Vagina (tissue), 2 donors: ENCODE measurements around the gene ARGLU1. TPM values are rescaled to one million over a fixed set of nuclear protein-coding genes. Genes with fewer than 3 reads are reported as not detected.

Source experiments
- DNase-seq, 2 donors: peaks; one replicate each; pipeline ENCODE4 v3.0.0-alpha.2; 2017; ENCODE audit errors: extremely low spot score in 2 of 2
- H3K27ac ChIP-seq: fragments of 200-600 bp; sonication (generic); one replicate; pipeline ENCODE4 v1.5.1; 2019
- H3K27me3 ChIP-seq: fragments of 200-600 bp; sonication (generic); one replicate; pipeline ENCODE4 v1.5.1; 2019
- H3K36me3 ChIP-seq, 2 donors: fragments of 200-600 bp; sonication (generic); one replicate each; pipeline ENCODE4 v1.5.1; 2017 to 2019
- H3K4me1 ChIP-seq: fragments of 200-600 bp; sonication (generic); one replicate; pipeline ENCODE4 v1.5.1; 2019
- H3K4me3 ChIP-seq, 2 donors: fragments of 200-600 bp; sonication (generic); 1 replicate in 1 of 2; 2 replicates in 1 of 2; pipeline ENCODE4 v1.5.1; 2016 to 2019
- H3K9me3 ChIP-seq: fragments of 200-600 bp; sonication (generic); one replicate; pipeline ENCODE4 v1.5.1; 2019
- CTCF ChIP-seq, 3 experiments: fragments of 450-650 bp in 2 of 3; fragments of 200-600 bp in 1 of 3; sonication (generic) in 1 of 3; IDR thresholded peaks; one replicate each; pipeline ENCODE4 v1.5.1; 2017 to 2019; ENCODE audit warnings: antibody characterized with exemption in 3 of 3, mild to moderate bottlenecking in 2 of 3, moderate library complexity in 2 of 3
- POLR2A ChIP-seq, 2 donors: fragments of 450-650 bp; IDR thresholded peaks; one replicate each; pipeline ENCODE4 v1.6.1; 2017; ENCODE audit warnings: antibody characterized with exemption in 2 of 2, mild to moderate bottlenecking in 2 of 2, moderate library complexity in 2 of 2
- POLR2AphosphoS5 ChIP-seq, 2 donors: sonication (generic); formaldehyde crosslinking; IDR thresholded peaks; one replicate each; pipeline ENCODE4 v1.9.0; 2017; ENCODE audit warnings: antibody characterized with exemption in 2 of 2, mild to moderate bottlenecking in 2 of 2, low read depth in 1 of 2; ENCODE audit not compliant: insufficient read depth in 1 of 2
- intact Hi-C: fragments of 100-400 bp; cut with DNase I; formaldehyde crosslinking; loops from one replicate; pipeline ENCODE4 v1.15.1; 2023
- total RNA-seq: library from RNA; depleted of rRNA; stranded (reverse); fragments of >200 nt; gene quantifications from one replicate; pipeline ENCODE4 v1.2.3, GENCODE V29; 2016

Gene ARGLU1
- total RNA-seq, 1 donor from 2014 or later: 88.9 TPM

DNA sequence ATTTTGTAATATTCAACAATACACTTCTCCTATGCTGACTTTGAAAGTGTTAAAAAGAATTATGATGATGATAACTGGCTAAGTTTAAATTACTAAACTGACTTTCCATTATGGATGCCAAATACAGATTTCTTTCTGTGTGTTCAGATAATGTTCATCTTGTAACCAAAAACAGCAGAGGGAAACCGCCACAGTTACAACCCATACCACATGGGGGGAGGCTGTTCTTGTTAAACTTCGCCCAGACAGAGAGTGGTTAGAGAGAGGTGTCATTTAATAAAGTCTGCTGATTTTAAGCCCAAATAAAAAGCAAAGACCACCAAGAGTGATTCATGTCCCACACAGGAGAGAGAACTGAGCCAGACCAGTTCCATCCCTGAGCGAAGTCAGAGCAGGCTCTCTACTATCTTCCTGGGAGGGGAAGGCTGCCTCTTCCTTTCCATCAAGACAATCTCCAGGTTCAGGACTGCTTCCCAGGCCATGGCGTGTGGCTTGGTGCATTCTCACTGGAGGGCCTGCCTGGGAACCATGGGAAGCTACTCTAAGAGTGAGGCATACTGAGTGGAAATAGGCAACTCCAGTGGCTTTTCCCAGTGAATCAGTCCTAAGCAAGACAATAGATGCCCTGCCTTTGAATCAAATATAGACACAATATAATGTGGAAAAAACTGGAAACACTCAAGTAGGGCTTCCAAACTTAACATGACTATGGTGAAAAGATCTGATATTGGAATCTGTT, 50.7 kb downstream of the ARGLU1 start:
- no peak overlapping the region for H3K27ac ChIP-seq
- no peak overlapping the region for H3K4me3 ChIP-seq
- DNase-seq: no peak
- H3K36me3 ChIP-seq: no peaks in the 10 kb centered on the region
- no peaks in the 10 kb centered on the region for H3K27me3 ChIP-seq
- H3K9me3 ChIP-seq: no peaks in the 10 kb centered on the region
- intact Hi-C loops: no loop called here
- peaks cover 45% of the 10 kb centered on the region for H3K4me1 ChIP-seq
- no peak for TF ChIP-seq CTCF (IDR thresholded peaks at IDR 0.05)
- no peak for TF ChIP-seq POLR2A (IDR thresholded peaks at IDR 0.05)
- no peak for TF ChIP-seq POLR2AphosphoS5 (IDR thresholded peaks at IDR 0.05; ENCODE audit: insufficient read depth in 1 of 2, low read depth in 1 of 2)

- peaks cover 30% of the 10 kb centered on the region for H3K4me1 ChIP-seq
- H3K27ac ChIP-seq: no peak overlapping the region
- DNase-seq: no peak
- intact Hi-C loops: no loop called here
- peaks cover 0 to 8% of the 10 kb centered on the region in 2 donors for H3K36me3 ChIP-seq
- H3K27me3 ChIP-seq: no peaks in the 10 kb centered on the region
- no peak overlapping the region for H3K4me3 ChIP-seq
- TF ChIP-seq POLR2A (IDR thresholded peaks at IDR 0.05) (no peak), POLR2AphosphoS5 (IDR thresholded peaks at IDR 0.05; ENCODE audit: insufficient read depth in 1 of 2, low read depth in 1 of 2) (no peak), CTCF (IDR thresholded peaks at IDR 0.05) (no peak)
- no peaks in the 10 kb centered on the region for H3K9me3 ChIP-seq
Measured at GRCh38 chr13:106515635-106516254, 52.2 kb downstream of the ARGLU1 start.

DNA sequence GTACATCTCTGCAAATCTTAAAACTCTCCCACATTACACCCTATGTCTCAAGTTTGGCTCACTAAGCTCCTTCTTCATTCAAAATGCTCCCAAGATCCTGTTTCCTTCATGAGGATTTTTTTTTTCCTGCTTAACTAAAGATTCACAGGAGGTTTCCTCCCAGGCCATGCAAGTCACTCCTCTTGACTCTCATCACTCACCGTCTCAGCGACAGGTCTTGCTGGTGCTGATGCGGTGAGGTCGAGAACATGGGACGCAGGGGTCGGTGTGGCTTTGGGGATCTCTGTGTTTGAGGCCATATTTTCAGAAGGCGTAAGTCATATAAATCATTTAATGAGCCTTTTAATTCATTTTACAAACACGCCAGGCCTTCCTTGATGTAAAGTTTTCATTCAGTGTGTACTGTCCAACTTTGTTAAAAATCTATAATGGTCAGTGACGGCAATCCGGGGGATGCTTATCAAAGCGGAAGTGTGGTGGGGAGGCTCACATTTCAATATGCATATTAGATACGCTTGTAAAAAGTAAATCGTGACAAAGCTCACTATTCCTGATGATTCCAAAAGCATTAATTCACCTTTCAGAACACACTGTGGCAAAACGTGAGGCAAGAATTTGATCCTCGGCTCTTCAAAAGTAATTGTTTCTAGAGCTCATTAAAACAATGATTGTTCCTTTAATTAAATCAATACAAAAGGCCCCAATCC, 52.9 kb downstream of the ARGLU1 start:
- H3K9me3 ChIP-seq: no peaks in the 10 kb centered on the region
- intact Hi-C loops: no loop called here
- TF ChIP-seq POLR2A (IDR thresholded peaks at IDR 0.05): no peak
- TF ChIP-seq CTCF (IDR thresholded peaks at IDR 0.05): no peak
- no peak for TF ChIP-seq POLR2AphosphoS5 (IDR thresholded peaks at IDR 0.05; ENCODE audit: insufficient read depth in 1 of 2, low read depth in 1 of 2)
- no peak overlapping the region for H3K27ac ChIP-seq
- H3K36me3 ChIP-seq: peaks cover 0 to 14% of the 10 kb centered on the region in 2 donors
- H3K4me3 ChIP-seq: no peak overlapping the region
- peaks cover 25% of the 10 kb centered on the region for H3K4me1 ChIP-seq
- H3K27me3 ChIP-seq: no peaks in the 10 kb centered on the region
- DNase-seq: no peak

DNA sequence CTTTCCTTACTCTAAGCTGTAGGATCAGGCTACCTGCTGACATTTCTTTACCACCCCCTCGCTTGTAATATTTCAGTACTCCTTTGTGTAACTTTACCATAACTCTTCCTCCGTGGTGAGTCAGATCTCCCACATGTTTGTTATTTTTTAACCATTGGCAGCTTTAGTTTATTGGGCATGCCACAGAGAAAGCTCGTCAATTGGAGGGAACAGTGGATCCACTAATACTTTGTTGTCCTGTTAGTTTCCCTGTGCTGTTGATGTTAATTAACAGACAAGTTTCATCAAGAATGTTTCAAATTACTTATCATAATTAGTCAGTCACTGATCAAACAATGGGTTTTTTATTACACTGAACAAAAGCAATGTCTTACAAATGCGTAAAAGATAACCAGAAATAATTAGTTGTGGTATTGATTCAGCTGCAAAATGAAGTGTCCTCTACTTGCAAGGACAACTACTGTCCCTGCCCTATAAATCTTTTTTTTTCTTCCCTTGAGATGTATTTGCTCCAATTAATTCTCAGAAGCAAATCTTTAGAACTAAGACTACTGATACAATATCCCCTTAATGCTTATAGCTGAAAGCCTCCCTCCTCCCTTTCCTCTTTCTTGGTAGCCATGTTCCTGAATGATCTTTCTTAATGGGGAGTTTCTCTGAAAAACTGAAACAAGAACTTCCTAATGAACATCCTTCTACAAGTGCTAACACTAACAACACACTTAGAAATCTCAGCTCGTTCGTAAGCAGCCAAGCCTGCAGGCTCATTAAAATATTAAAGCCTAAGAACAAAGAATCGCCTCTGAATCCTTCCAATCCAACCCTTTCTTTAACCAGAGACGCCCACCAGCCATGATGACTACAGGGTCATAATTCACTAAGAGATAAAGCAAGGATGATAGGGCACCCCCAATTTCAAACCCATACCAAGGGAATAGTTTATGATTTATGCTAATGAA, 54.6 kb downstream of the ARGLU1 start:
- TF ChIP-seq CTCF (IDR thresholded peaks at IDR 0.05) (no peak), POLR2AphosphoS5 (IDR thresholded peaks at IDR 0.05; ENCODE audit: insufficient read depth in 1 of 2, low read depth in 1 of 2) (no peak), POLR2A (IDR thresholded peaks at IDR 0.05) (no peak)
- no peak for DNase-seq
- intact Hi-C loops: no loop called here
- Histone ChIP-seq H3K27ac (no peak overlapping the region), H3K4me1 (peaks cover 24% of the 10 kb centered on the region), H3K36me3 (peaks cover 0 to 14% of the 10 kb centered on the region in 2 donors), H3K27me3 (no peaks in the 10 kb centered on the region), H3K9me3 (no peaks in the 10 kb centered on the region), H3K4me3 (no peak overlapping the region)
